IMR-90 (cell line): Measurements from ENCODE around the gene SAMD7. TPM values are rescaled to one million over a fixed set of nuclear protein-coding genes. Genes with fewer than 3 reads are reported as not detected.
A peak's percentile ranks its signal among the peaks of the same experiment; 100 is the strongest.

Experiments
- ATAC-seq: fragments of 200-7000 bp; cut with Tn5 transposase; 2 replicates; pipeline ENCODE4 v1.9.1; 2020; ENCODE audit warnings: low read depth, mild to moderate bottlenecking, moderate library complexity
- BruUV-seq: library from RNA; stranded (reverse); fragments of 400-500 nt; replicated peaks from 2 replicates; lab custom pipeline; 2021; lab: Mats Ljungman, UMichigan
- CTCF ChIA-PET: fragments of 300-600 bp; formaldehyde crosslinking; extraction: SDS; loops from one replicate; lab custom pipeline; 2021; ENCODE audit warnings: antibody characterized with exemption; lab: Yijun Ruan, JAX
- POLR2A ChIA-PET: fragments of 300-600 bp; sonication (Branson Sonifier 250); formaldehyde crosslinking; loops from one replicate; lab custom pipeline; 2022; ENCODE audit warnings: antibody characterized with exemption; ENCODE audit not compliant: unreplicated experiment; lab: Charles Lee
- DNase-seq: peaks from one replicate; pipeline ENCODE4 v3.0.0; 2013
- H2AFZ ChIP-seq: replicated peaks from 2 replicates; pipeline ENCODE3; 2013; ENCODE audit warnings: low read length, mild to moderate bottlenecking; ENCODE audit not compliant: poor library complexity
- H2AK5ac ChIP-seq: 2 replicates; pipeline ENCODE4 v1.6.1; 2013; ENCODE audit warnings: low read depth, low read length, inconsistent platforms
- H2AK9ac ChIP-seq: replicated peaks from 2 replicates; pipeline ENCODE3; 2013; ENCODE audit warnings: mild to moderate bottlenecking, low read depth, low read length, moderate library complexity; ENCODE audit not compliant: poor library complexity
- H2BK120ac ChIP-seq: 2 replicates; pipeline ENCODE4 v1.6.1; 2013; ENCODE audit warnings: low read depth, low read length, inconsistent platforms
- H2BK15ac ChIP-seq: 3 replicates; pipeline ENCODE4 v1.6.1; 2013; ENCODE audit warnings: low read depth, low read length, inconsistent platforms
- H2BK20ac ChIP-seq: 2 replicates; pipeline ENCODE4 v1.6.1; 2013; ENCODE audit warnings: low read depth, mild to moderate bottlenecking, inconsistent platforms, low read length, moderate library complexity
- H2BK5ac ChIP-seq: 2 replicates; pipeline ENCODE4 v1.6.1; 2013; ENCODE audit warnings: mild to moderate bottlenecking, low read depth, low read length, inconsistent platforms; ENCODE audit not compliant: poor library complexity, severe bottlenecking
- H3K14ac ChIP-seq: replicated peaks from 2 replicates; pipeline ENCODE4 v1.6.1; 2013; ENCODE audit warnings: low read depth, low read length, inconsistent platforms
- H3K18ac ChIP-seq: 2 replicates; pipeline ENCODE4 v1.6.1; 2013; ENCODE audit warnings: low read depth, low read length, control low read depth
- H3K23ac ChIP-seq: 2 replicates; pipeline ENCODE4 v1.6.1; 2013; ENCODE audit warnings: low read depth, low read length, inconsistent platforms
- H3K27ac ChIP-seq: 2 replicates; pipeline ENCODE4 v1.5.1; 2013; ENCODE audit warnings: mild to moderate bottlenecking, control low read depth, low read length; ENCODE audit not compliant: insufficient read depth
- H3K27me3 ChIP-seq: 2 replicates; pipeline ENCODE4 v1.6.1; 2013; ENCODE audit warnings: low read length; ENCODE audit not compliant: control insufficient read depth, insufficient read depth
- H3K36me3 ChIP-seq: 2 replicates; pipeline ENCODE4 v1.6.1; 2013; ENCODE audit warnings: low read length, mixed read lengths; ENCODE audit not compliant: control insufficient read depth, insufficient read depth
- H3K4ac ChIP-seq: 2 replicates; pipeline ENCODE4 v1.6.1; 2013; ENCODE audit warnings: low read depth, low read length, inconsistent platforms
- H3K4me1 ChIP-seq: 2 replicates; pipeline ENCODE4 v1.6.1; 2013; ENCODE audit warnings: low read length, mixed read lengths; ENCODE audit not compliant: control insufficient read depth, insufficient read depth
- H3K4me2 ChIP-seq: 2 replicates; pipeline ENCODE4 v1.6.1; 2013; ENCODE audit warnings: low read depth, mild to moderate bottlenecking, control low read depth, low read length, moderate library complexity
- H3K4me3 ChIP-seq: 2 replicates; pipeline ENCODE4 v1.5.1; 2013; ENCODE audit warnings: low read depth, mild to moderate bottlenecking, control low read depth, low read length, moderate library complexity; ENCODE audit not compliant: insufficient read depth
- H3K56ac ChIP-seq: 2 replicates; pipeline ENCODE4 v1.6.1; 2013; ENCODE audit warnings: low read length, inconsistent platforms; ENCODE audit not compliant: insufficient read depth; ENCODE audit errors: extremely low read depth
- H3K79me1 ChIP-seq, 2 experiments: 2 replicates each; pipeline ENCODE4 v1.6.1; 2013; ENCODE audit warnings: low read length in 2 of 2, inconsistent platforms in 1 of 2, low read depth in 1 of 2
- H3K9ac ChIP-seq: 2 replicates; pipeline ENCODE4 v1.6.1; 2013; ENCODE audit warnings: low read depth, low read length, control low read depth
- H3K9me1 ChIP-seq: 2 replicates; pipeline ENCODE4 v1.6.1; 2013; ENCODE audit warnings: low read length, inconsistent platforms; ENCODE audit not compliant: insufficient read depth
- H3K9me3 ChIP-seq: 2 replicates; pipeline ENCODE4 v1.6.1; 2013; ENCODE audit warnings: low read length; ENCODE audit not compliant: control insufficient read depth, insufficient read depth
- H4K20me1 ChIP-seq: 2 replicates; pipeline ENCODE4 v1.6.1; 2013; ENCODE audit warnings: low read length, inconsistent platforms; ENCODE audit not compliant: insufficient read depth
- H4K5ac ChIP-seq: 2 replicates; pipeline ENCODE4 v1.6.1; 2013; ENCODE audit warnings: mild to moderate bottlenecking, low read depth, low read length, control low read depth
- H4K8ac ChIP-seq, 2 experiments: 2 replicates each; pipeline ENCODE4 v1.6.1; 2013; ENCODE audit warnings: low read depth in 2 of 2, low read length in 2 of 2, control low read depth in 1 of 2, inconsistent platforms in 1 of 2
- H4K91ac ChIP-seq: 2 replicates; pipeline ENCODE4 v1.6.1; 2013; ENCODE audit warnings: low read depth, low read length, inconsistent platforms; ENCODE audit not compliant: insufficient read depth
- BHLHE40 ChIP-seq: fragments of 150-350 bp; IDR thresholded peaks from 2 replicates; pipeline ENCODE4 v1.6.1; 2016; ENCODE audit warnings: mild to moderate bottlenecking, low read depth, low read length
- CEBPB ChIP-seq: IDR thresholded peaks from 2 replicates; pipeline ENCODE4 v1.6.1; 2012; ENCODE audit warnings: low read depth, low read length, improper control_type of control experiment
- FOS ChIP-seq: fragments of 150-350 bp; IDR thresholded peaks from 2 replicates; pipeline ENCODE4 v1.6.1; 2016; ENCODE audit warnings: low read depth, low read length
- MAFK ChIP-seq: IDR thresholded peaks from 2 replicates; pipeline ENCODE4 v1.6.1; 2012; ENCODE audit warnings: low read depth, low read length, improper control_type of control experiment
- MAZ ChIP-seq: IDR thresholded peaks from 2 replicates; pipeline ENCODE4 v1.6.1; 2012; ENCODE audit warnings: low read depth, mild to moderate bottlenecking, low read length, improper control_type of control experiment, moderate library complexity, borderline replicate concordance
- MXI1 ChIP-seq: IDR thresholded peaks from 2 replicates; pipeline ENCODE4 v1.6.1; 2012; ENCODE audit warnings: low read depth, mild to moderate bottlenecking, low read length, moderate library complexity, borderline replicate concordance
- POLR2A ChIP-seq: IDR thresholded peaks from 2 replicates; pipeline ENCODE4 v1.6.1; 2012; ENCODE audit warnings: mild to moderate bottlenecking, low read depth, low read length
- RCOR1 ChIP-seq: IDR thresholded peaks from 2 replicates; pipeline ENCODE4 v1.6.1; 2012; ENCODE audit warnings: mild to moderate bottlenecking, low read length, improper control_type of control experiment; ENCODE audit not compliant: insufficient replicate concordance
- RFX5 ChIP-seq: IDR thresholded peaks from 2 replicates; pipeline ENCODE4 v1.8.0; 2012; ENCODE audit warnings: low read depth, mild to moderate bottlenecking, low read length, moderate library complexity
- SMC3 ChIP-seq: fragments of 150-350 bp; IDR thresholded peaks from 2 replicates; pipeline ENCODE4 v1.6.1; 2016; ENCODE audit warnings: low read depth, mild to moderate bottlenecking, antibody characterized with exemption, low read length, moderate library complexity
- WGBS, 2 experiments: methylation state at CpG; one replicate each; pipeline versions ENCODE4 v1.1.5 to v1.1.7; 2013; ENCODE audit warnings: missing lambda C conversion rate in 2 of 2; ENCODE audit not compliant: insufficient read length in 1 of 2; ENCODE audit errors: extremely low coverage in 2 of 2; 5-methylcytosine and 5-hydroxymethylcytosine counted together
- dilution Hi-C: fragments of 300-500 bp; cut with HindIII; formaldehyde crosslinking; loops from one replicate; pipeline ENCODE4 v1.14.3; 2018; ENCODE audit warnings: low sequenced_read_pairs; ENCODE audit not compliant: unreplicated experiment
- in situ Hi-C: fragments of 300-500 bp; cut with MboI; formaldehyde crosslinking; loops from 3 replicates; pipeline ENCODE4 v1.14.3; 2019; ENCODE audit warnings: low sequenced_read_pairs, inconsistent platforms, mixed read lengths
- intact Hi-C: fragments of 100-400 bp; cut with micrococcal nuclease; formaldehyde crosslinking; loops from 2 replicates; pipeline ENCODE4 v1.10.0; 2022
- polyA plus RNA-seq, 3 experiments: library from polyadenylated mRNA; depleted of rRNA; stranded (reverse); fragments of >200 nt; gene quantifications; 2 replicates each; pipeline ENCODE4 v1.2.3, GENCODE V29; 2012; ENCODE audit warnings: low replicate concordance in 1 of 3
- total RNA-seq: library from RNA; depleted of rRNA; stranded (reverse); fragments of >200 nt; gene quantifications from 2 replicates; pipeline ENCODE4 v1.2.3, GENCODE V29; 2012
- TF ChIP-seq, protein P1 (sequence below): conservative IDR thresholded peaks from 2 replicates; pipeline ENCODE4 v1.5.1; 2012; ENCODE audit warnings: mild to moderate bottlenecking, low read depth, low read length, improper control_type of control experiment

Gene SAMD7
- total and polyA plus RNA-seq, 2 of the 4 experiments (the other 2 are of a cell fraction): not detected

DNA sequence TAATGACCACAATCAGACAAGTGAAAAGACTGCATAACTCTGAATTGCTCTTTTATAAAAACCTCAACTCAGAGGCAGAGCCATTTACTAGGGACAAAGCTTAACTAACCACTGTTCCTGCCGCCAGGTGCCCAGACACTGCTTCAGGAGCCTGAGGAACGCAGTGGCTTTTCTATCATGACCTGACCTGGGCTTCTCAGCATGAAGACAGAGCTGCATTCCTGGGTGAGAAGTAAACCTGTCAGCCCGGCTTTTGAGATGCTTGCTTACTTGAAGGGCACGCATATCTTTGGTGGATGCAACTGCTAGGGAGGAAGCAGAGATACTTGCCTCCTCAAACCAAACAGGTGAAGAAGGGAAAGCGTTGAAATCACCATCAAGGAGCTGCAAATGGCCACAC is 49.5 kb upstream of the SAMD7 start:
- H4K20me1 ChIP-seq: no peaks in the 10 kb centered on the region
- H3K4me1 ChIP-seq: no peaks in the 10 kb centered on the region
- H3K56ac ChIP-seq: no peak overlapping the region
- H3K36me3 ChIP-seq: no peaks in the 10 kb centered on the region
- WGBS, 2 experiments: no CpG with 5 or more reads among the region's 5 CpGs
- H2BK120ac ChIP-seq: no peak overlapping the region
- H3K18ac ChIP-seq: no peak overlapping the region
- H4K8ac ChIP-seq: no peak overlapping the region
- H2AFZ ChIP-seq: peak overlapping the region; percentile 23
- TF ChIP-seq SMC3 (no peak), MAZ (no peak), MAFK (no peak), MXI1 (no peak), FOS (no peak), RFX5 (no peak), CEBPB (no peak), BHLHE40 (no peak), RCOR1 (no peak), POLR2A (no peak)
- TF ChIP-seq, protein P1, sequence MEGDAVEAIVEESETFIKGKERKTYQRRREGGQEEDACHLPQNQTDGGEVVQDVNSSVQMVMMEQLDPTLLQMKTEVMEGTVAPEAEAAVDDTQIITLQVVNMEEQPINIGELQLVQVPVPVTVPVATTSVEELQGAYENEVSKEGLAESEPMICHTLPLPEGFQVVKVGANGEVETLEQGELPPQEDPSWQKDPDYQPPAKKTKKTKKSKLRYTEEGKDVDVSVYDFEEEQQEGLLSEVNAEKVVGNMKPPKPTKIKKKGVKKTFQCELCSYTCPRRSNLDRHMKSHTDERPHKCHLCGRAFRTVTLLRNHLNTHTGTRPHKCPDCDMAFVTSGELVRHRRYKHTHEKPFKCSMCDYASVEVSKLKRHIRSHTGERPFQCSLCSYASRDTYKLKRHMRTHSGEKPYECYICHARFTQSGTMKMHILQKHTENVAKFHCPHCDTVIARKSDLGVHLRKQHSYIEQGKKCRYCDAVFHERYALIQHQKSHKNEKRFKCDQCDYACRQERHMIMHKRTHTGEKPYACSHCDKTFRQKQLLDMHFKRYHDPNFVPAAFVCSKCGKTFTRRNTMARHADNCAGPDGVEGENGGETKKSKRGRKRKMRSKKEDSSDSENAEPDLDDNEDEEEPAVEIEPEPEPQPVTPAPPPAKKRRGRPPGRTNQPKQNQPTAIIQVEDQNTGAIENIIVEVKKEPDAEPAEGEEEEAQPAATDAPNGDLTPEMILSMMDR: no peak
- H2AK5ac ChIP-seq: no peak overlapping the region
- ATAC-seq (no peak), DNase-seq (no peak)
- peaks cover 7% of the 10 kb centered on the region for H3K27me3 ChIP-seq
- ChIA-PET CTCF (no interaction called here), POLR2A (no interaction called here)
- no peak overlapping the region for H2BK5ac ChIP-seq
- no peak overlapping the region for H3K4me3 ChIP-seq
- H3K14ac ChIP-seq: no peak overlapping the region
- no peak overlapping the region for H2BK20ac ChIP-seq
- H3K9ac ChIP-seq: no peak overlapping the region
- H2AK9ac ChIP-seq: no peak overlapping the region
- H3K4me2 ChIP-seq: no peak overlapping the region
- no peak overlapping the region for H3K4ac ChIP-seq
- no peak overlapping the region for H3K27ac ChIP-seq
- intact Hi-C loops: loop anchor here (5.0 to 10.0 kb wide), 3 partner anchors 105 to 415 kb away; partner anchors contain the start of gene SEC62
- H3K23ac ChIP-seq: no peak overlapping the region
- H2BK15ac ChIP-seq: no peak overlapping the region
- BruUV-seq: no TSS peak
- H4K91ac ChIP-seq: no peak overlapping the region
- in situ Hi-C loops: loop anchor here (10.0 kb wide), 1 partner anchor 193 kb away; no protein-coding TSS in a partner anchor
- dilution Hi-C loops: no loop called here
- no peaks in the 10 kb centered on the region for H3K79me1 ChIP-seq
- no peaks in the 10 kb centered on the region for H3K9me3 ChIP-seq
- no peaks in the 10 kb centered on the region for H3K9me1 ChIP-seq
- no peak overlapping the region for H4K5ac ChIP-seq
